NT2/D1 (cell line): Measurements from ENCODE around the gene FAM163B.

Source experiments
- SUZ12 ChIP-seq: IDR thresholded peaks from 2 replicates; pipeline ENCODE4 v1.6.1; 2011; ENCODE audit not compliant: insufficient read length, insufficient read depth; ENCODE audit errors: extremely low read depth
- ZNF274 ChIP-seq: IDR thresholded peaks from 2 replicates; pipeline ENCODE4 v1.6.1; 2011; ENCODE audit warnings: mild to moderate bottlenecking, low read depth, low read length

DNA sequence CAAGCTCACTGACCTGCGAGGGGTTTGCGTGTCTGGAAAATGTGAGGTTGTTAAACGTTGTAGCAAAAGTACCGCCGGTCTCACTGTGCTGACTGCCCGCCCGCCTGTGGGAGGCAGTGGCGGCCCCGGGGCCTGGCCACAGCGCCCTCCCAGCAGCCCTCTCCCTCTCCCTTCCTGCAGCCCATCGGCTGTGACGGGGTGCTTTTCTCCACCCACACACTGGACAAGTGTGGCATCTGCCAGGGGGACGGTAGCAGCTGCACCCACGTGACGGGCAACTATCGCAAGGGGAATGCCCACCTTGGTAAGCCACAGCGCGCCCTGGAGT lies 68.5 kb downstream of the FAM163B start:
- TF ChIP-seq ZNF274 (no peak), SUZ12 (no peak)
